ENCODE measurements around the gene MSLN.

MSLN gene

DNA sequence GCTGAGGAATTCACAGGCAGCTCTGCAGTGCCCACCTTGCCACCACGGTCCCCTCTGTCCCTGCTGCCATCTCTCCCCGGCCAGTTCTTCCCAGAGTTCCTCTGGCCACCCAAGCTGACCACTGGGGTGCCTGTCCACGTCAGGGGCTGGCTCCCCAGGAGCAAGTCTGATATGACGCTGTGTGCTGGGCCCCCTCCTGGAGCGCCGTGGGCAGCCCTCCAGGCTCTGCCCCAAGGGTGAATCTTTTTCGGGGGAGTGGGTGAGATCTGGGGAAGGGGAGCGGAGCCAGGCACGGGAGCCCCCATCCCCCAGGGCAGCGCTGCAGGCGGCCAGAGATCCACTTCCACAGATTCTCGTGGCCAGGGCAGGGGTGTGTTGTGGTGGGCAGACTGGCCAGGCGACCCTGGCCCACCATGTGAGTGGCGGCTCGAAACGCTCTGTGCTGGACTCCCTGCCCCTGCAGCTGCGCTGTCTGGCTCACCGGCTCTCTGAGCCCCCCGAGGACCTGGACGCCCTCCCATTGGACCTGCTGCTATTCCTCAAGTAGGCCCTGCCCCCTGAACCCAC lies 3.7 kb downstream of the MSLN start:
- no peak for TF ChIP-seq EZH2phosphoT487 (IDR thresholded peaks at IDR 0.05; ENCODE audit: borderline replicate concordance)
- TF ChIP-seq CTCF (conservative IDR thresholded peaks at IDR 0.05; ENCODE audit: low read length) = no peak
- no peak overlapping the region for H3K4me2 ChIP-seq (ENCODE audit: low read depth, low read length, poor library complexity, severe bottlenecking)

DNA sequence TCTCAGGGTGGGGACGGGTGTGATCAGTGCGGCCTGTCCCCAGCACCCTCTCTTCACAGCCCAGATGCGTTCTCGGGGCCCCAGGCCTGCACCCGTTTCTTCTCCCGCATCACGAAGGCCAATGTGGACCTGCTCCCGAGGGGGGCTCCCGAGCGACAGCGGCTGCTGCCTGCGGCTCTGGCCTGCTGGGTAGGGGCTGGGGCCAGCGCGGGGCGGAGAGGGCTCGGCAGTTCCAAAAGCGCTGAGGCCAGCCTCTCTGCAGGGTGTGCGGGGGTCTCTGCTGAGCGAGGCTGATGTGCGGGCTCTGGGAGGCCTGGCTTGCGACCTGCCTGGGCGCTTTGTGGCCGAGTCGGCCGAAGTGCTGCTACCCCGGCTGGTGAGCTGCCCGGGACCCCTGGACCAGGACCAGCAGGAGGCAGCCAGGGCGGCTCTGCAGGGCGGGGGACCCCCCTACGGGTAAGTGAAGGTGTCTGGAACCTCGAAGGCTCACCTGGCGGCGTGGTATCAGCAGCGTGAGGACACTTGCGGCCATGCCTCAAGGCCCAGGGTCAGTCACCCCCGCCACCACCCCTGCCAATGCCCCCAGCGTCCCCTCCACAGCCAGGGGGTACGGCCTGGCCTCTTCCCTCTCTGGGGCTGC lies 4.4 kb downstream of the MSLN start:
- no peaks in the 10 kb centered on the region for H3K27me3 ChIP-seq (ENCODE audit: insufficient read depth, low read length, poor library complexity, severe bottlenecking)
- TF ChIP-seq CTCF (conservative IDR thresholded peaks at IDR 0.05; ENCODE audit: low read length) (no peak), EZH2phosphoT487 (IDR thresholded peaks at IDR 0.05; ENCODE audit: borderline replicate concordance) (no peak)
- H3K9me3 ChIP-seq (ENCODE audit: insufficient read depth, low read depth, low read length) = no peaks in the 10 kb centered on the region

More for the DNA sequence above, 3.7 kb downstream of the MSLN start:
- Histone ChIP-seq H3K36me3 (ENCODE audit: insufficient read depth, low read length) (no peaks in the 10 kb centered on the region), H3K9me3 (ENCODE audit: insufficient read depth, low read depth, low read length) (no peaks in the 10 kb centered on the region), H3K79me2 (ENCODE audit: insufficient read depth, low read length) (no peaks in the 10 kb centered on the region), H3K9me2 (replicated peaks; ENCODE audit: low read depth, low read length) (no peaks in the 10 kb centered on the region), H4K20me1 (ENCODE audit: insufficient read depth, low read length, poor library complexity, severe bottlenecking) (no peaks in the 10 kb centered on the region), H2AFZ (ENCODE audit: low read length) (no peak overlapping the region), H3K4me1 (ENCODE audit: insufficient read depth, low read length, poor library complexity, severe bottlenecking) (no peaks in the 10 kb centered on the region), H3K27me3 (ENCODE audit: insufficient read depth, low read length, poor library complexity, severe bottlenecking) (no peaks in the 10 kb centered on the region), H3F3A (ENCODE audit: low read depth) (no peaks in the 10 kb centered on the region), H3K4me3 (ENCODE audit: low read length, poor library complexity, severe bottlenecking) (no peak overlapping the region), H3K9ac (ENCODE audit: low read depth, low read length, poor library complexity, severe bottlenecking) (no peak overlapping the region)

DNA sequence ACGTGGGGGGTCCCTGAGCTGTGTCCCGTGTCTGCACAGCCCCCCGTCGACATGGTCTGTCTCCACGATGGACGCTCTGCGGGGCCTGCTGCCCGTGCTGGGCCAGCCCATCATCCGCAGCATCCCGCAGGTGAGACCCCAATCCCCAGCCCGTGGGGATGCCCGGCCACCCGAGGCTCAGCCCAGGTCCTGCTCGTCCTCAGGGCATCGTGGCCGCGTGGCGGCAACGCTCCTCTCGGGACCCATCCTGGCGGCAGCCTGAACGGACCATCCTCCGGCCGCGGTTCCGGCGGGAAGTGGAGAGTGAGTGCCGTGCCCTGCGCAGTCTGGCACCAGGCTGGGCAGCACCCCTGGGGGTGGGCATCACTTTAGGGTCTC lies 4.9 kb downstream of the MSLN start:
- Histone ChIP-seq H3K9me3 (ENCODE audit: insufficient read depth, low read depth, low read length) (no peaks in the 10 kb centered on the region), H3K4me1 (ENCODE audit: insufficient read depth, low read length, poor library complexity, severe bottlenecking) (no peaks in the 10 kb centered on the region), H3F3A (ENCODE audit: low read depth) (no peaks in the 10 kb centered on the region), H3K4me3 (ENCODE audit: low read length, poor library complexity, severe bottlenecking) (no peak overlapping the region), H3K36me3 (ENCODE audit: insufficient read depth, low read length) (no peaks in the 10 kb centered on the region), H2AFZ (ENCODE audit: low read length) (no peak overlapping the region), H3K79me2 (ENCODE audit: insufficient read depth, low read length) (no peaks in the 10 kb centered on the region), H3K27me3 (ENCODE audit: insufficient read depth, low read length, poor library complexity, severe bottlenecking) (no peaks in the 10 kb centered on the region), H3K4me2 (ENCODE audit: low read depth, low read length, poor library complexity, severe bottlenecking) (no peak overlapping the region), H4K20me1 (ENCODE audit: insufficient read depth, low read length, poor library complexity, severe bottlenecking) (no peaks in the 10 kb centered on the region), H3K9ac (ENCODE audit: low read depth, low read length, poor library complexity, severe bottlenecking) (no peak overlapping the region), H3K9me2 (replicated peaks; ENCODE audit: low read depth, low read length) (no peaks in the 10 kb centered on the region)
- TF ChIP-seq EZH2phosphoT487 (IDR thresholded peaks at IDR 0.05; ENCODE audit: borderline replicate concordance) (no peak), CTCF (conservative IDR thresholded peaks at IDR 0.05; ENCODE audit: low read length) (no peak)

More for the DNA sequence above, 4.4 kb downstream of the MSLN start:
- no peaks in the 10 kb centered on the region for H4K20me1 ChIP-seq (ENCODE audit: insufficient read depth, low read length, poor library complexity, severe bottlenecking)
- no peaks in the 10 kb centered on the region for H3K79me2 ChIP-seq (ENCODE audit: insufficient read depth, low read length)
- H3K9me2 ChIP-seq (replicated peaks; ENCODE audit: low read depth, low read length) = no peaks in the 10 kb centered on the region
- no peaks in the 10 kb centered on the region for H3K36me3 ChIP-seq (ENCODE audit: insufficient read depth, low read length)
- H3K4me2 ChIP-seq (ENCODE audit: low read depth, low read length, poor library complexity, severe bottlenecking) = no peak overlapping the region
- H3K9ac ChIP-seq (ENCODE audit: low read depth, low read length, poor library complexity, severe bottlenecking) = no peak overlapping the region
- no peak overlapping the region for H2AFZ ChIP-seq (ENCODE audit: low read length)
- no peak overlapping the region for H3K4me3 ChIP-seq (ENCODE audit: low read length, poor library complexity, severe bottlenecking)
- no peaks in the 10 kb centered on the region for H3K4me1 ChIP-seq (ENCODE audit: insufficient read depth, low read length, poor library complexity, severe bottlenecking)
- no peaks in the 10 kb centered on the region for H3F3A ChIP-seq (ENCODE audit: low read depth)

Measured in Loucy (cell line).